CD4-positive, alpha-beta T cell treated with Interferon gamma for 1 hour (primary cell): ENCODE data around the gene INS.
"Not testable (repeated sequence)": the region's sequence is repeated elsewhere in the genome, so short reads cannot be mapped to it uniquely, and the experiment has no call there.

Source experiments
- DNase-seq: peaks from one replicate; pipeline ENCODE4 v3.0.0-alpha.2; 2020

Gene INS

DNA sequence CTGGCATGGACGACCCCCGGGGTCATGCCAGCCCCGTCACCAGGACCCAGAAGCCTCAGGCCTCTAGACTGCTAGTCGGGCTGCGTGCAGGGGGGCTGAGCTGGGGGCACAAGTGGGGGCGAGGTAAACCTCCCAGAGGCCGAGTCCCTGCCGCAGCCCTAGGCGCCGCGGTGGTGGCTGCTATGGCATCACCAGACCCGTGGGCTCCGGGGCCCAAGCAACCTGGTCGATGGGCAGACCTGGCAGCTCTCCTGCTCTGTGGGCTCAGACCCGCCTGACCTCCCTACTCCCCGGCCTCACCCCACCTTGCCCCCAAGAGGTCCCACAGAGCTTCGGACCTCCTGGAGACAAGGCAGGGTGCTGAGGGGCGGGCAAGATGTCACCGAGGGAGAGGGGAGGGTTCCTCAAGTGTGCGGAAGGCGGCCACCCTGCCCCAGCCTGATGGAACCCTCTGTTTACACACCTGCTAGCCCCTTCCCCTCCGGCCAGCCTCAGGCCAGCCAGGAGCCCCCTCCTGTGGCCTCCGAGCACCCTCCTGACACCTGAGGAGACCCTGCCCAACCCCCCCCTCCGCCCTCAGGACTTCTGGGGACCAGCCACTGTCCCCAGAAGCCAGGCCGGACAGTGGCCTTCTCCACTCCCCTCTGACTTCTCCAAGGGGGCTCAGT lies 31.2 kb downstream of the INS start:
- DNase-seq, result no peak

DNA sequence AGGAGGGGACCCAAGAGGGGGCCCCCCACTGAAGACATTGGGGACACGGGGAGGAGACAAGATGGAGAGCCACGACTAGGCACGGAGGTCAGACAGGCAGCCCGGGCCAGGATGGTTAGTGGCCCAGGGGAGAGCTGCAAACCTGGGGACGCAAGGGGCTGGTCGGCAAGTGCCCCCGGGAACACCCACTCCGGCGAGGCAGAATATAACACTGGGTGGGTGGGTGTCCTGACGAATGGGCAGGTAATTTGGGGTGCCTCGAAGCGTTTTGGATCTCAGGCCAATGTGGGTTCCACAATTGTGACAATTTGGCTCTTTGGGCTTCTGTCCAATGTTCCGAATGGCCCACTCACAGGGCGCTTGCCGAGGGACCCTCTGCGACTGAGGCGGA lies 31.7 kb downstream of the INS start:
- no peak for DNase-seq

DNA sequence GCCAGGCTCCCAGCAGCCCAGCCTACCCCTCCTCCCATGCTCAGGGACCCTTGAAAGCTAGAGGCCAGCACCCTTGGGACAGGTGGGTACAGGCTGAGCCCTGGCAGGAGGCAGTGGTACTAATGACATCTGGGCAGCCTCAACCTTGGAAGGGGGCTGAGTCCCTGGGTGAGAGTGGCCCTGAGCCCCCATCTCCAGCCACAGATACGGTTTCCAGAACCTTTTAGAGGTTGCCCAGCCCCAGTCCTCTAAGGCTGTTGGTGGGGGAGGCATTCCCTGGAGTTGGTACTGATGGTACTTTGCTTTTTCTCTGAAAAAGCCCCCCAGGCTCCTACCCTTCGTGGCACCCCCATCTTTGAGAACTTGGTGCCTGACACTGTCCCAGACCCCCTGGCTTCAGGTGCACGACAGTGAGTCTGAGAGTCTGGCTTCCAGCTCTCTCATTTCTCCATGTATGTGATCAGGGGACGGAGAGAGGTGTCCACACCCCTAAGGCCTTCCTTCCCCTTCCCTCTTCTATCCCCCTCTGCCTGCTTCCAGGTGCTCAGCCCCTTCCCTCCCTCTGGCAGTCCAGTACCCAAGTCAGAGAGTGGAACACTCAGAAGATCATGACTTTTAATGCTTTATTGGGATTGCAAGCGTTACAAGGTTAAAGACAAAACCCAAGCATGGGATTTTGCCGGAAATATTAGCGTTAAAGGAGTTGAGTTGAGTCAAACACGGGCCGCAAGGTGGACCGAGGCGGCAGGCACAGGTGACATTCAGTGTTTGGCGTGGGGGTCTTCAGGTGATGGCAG lies 32.3 kb downstream of the INS start:
- no peak for DNase-seq

DNA sequence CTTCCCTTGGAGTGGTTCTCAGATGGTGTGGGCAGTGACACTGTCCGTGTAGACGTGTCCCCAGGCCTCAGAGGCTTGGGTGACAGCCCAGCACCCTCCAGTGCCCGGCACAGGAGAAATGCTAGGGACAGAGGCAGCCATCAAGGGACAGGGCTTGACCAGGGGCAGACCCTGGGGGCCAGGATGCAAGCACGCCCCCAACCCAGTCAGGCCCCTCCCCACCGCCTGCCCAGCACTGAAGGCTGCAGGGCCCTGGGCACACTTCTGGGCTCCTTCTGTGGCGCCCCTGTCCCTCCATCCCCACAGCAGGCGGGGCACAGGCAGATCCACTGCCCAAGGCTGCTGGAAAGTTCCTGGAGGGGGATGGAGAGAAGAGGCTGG lies 32.9 kb downstream of the INS start:
- DNase-seq, result no peak

DNA sequence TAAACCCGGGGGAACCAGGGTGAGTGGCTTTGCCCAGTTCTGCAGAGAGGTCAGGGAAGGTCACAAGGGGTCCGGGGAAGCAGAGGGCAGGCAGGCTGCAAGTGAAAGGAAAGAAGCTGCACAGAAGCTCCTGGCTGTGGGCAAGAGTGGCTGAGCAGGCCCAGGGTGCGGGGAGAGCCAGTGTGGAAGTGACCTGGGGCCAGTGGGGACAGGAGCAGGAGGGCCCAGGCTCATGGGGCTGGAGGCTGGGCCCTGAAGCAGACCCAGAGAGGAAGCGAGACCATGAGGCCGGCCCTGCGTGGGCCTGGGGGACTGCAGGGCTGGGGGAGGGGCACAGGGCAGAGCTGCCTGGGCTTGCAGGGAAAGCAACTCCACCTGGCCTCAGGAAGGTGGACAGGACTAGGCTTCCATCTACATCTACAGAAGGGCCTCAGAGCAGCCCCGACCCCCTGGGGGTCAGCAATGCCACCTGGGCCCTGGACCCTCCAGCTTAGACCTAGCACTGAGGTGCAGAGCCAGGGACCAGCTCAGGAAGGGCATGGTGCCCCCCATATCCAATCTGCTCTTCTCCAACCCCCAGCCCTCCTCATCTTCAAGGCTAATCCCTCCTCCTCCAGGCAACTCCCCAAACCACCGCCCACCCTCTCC lies 33.4 kb downstream of the INS start:
- DNase-seq, result no peak

DNA sequence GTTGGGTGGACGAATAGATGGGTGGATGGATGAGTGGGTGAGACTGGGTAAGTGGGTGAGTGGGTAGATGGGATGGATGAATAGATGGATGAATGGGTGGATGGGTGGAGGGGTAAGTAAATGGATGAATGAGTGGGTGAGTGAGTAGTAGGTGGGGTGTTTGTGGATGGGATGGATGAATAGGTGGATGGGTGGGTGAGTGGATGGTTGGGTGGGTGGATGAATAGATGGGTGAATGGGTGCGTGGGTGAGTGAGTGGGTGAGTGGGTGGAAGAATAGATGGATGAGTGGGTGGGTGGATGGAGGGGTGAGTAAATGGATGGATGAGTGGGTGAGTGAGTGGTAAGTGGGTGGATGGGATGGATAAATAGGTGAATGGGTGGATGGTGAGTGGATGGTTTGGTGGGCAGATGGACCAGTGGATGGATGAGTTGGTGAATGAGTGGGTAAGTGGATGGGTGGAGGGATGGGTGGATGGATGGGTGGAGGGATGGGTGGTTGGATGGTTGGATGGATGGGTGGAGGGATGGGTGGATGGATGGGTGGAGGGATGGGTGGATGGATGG lies 34.4 kb downstream of the INS start:
- no peak for DNase-seq

DNA sequence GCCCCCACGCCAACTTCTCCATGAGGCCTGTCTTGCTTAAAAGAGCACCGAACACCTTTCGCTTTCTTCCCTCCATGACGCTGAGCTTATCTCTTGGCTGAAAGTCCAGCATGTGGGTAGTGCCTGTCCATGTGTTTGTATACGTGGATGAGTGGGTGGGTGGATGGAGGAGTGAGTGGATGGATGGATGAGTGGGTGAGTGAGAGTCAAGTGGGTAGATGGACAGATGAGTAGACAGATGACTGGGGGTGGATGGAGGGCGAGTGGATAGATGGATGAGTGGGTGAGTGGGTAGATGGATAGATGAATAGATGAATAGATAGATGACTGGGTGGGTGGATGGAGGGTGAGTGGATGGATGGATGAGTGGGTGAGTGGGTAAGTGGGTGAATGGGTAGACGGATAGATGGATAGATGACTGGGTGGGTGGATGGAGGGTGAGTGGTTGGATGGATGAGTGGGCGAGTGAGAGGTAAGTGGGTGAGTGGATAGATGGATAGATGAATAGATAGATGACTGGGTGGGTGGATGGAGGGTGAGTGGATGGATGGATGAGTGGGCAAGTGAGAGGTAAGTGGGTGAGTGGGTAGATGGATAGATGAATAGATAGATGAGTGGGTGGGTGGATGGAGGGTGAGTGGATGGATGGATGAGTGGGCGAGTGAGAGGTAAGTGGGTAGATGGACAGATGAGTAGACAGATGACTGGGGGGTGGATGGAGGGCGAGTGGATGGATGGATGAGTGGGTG lies 36.1 kb downstream of the INS start:
- not testable (repeated sequence) for DNase-seq

DNA sequence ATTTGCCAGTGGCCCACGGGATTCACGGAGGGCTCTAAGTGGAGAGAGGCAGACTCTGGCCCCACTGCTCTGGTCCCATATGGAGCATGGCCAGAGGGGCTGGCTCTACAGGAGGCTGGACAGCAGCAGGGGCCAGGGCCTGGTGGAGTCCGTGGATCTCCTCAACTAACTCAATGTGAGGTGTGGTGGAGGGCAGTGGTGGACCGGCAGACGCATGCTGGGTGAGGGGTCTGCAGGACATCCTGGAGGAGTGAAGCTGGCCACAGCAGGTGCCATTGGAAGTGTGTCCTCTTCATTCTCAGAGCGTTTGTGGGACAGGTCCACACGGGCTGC lies 37.4 kb downstream of the INS start:
- DNase-seq, result no peak

DNA sequence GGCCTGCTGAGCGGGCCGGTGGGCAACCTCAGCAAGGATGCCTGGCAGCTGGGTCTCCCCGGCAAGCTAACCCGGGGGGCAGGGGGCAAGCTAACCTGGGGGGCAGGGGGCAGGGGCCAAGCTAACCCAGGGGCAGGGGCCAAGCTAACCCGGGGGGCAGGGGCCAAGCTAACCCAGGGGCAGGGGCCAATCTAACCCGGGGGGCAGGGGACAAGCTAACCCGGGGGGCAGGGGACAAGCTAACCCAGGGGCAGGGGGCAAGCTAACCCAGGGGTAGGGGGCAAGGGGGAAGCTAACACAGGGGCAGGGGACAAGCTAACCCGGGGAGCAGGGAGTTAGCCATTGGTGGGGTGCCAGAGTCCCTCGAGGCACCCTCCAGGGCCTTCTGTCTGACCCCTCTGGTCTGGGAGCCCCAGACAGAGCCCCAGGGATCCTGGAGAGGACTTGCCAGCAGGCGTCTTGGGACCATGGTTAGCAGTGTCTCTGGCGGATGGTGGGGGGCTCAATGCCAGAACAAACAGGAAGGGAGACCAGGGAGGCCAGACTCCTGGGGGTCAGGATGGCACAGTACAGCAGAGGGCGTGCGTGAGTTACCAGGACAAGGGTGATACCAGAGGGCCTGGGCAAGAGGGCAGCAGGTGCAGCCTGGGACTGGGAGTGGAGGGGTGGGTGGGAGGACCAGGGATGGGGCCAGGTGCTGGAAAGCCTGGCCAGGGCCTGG lies 37.9 kb downstream of the INS start:
- DNase-seq, result no peak

DNA sequence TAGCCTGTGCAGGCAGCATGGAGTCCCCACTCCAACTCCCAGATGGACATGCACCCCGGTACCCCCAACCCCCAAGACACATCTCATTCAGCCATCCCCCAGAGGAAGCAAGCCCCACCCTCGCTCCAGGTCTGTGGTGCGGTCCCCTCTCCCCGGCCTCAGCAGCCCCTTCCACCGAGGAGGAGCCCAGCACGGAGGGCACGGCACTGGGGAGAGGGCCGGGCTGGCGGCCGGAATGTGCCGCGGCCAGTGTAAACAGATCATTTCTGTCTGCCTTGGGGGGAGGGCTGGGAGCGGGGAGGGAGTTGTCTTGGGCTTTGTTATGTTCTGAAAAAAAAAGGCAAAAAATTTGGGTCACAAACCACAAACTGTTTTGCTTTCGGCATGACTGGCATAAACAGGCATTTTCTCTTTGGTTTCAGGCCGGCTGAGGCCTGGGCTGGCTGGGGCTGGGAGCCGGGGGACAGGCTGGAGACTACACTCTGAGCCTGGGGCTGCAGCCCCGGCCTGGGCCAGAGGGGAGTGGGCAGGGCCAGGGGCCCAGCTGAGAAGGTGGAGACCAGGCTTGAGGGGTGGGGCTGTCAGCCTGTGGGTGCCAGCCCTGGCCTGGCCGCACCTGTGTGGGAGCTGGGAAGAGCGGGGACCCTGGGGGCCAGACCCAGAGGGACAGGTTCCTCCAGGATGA lies 38.6 kb downstream of the INS start:
- no peak for DNase-seq

DNA sequence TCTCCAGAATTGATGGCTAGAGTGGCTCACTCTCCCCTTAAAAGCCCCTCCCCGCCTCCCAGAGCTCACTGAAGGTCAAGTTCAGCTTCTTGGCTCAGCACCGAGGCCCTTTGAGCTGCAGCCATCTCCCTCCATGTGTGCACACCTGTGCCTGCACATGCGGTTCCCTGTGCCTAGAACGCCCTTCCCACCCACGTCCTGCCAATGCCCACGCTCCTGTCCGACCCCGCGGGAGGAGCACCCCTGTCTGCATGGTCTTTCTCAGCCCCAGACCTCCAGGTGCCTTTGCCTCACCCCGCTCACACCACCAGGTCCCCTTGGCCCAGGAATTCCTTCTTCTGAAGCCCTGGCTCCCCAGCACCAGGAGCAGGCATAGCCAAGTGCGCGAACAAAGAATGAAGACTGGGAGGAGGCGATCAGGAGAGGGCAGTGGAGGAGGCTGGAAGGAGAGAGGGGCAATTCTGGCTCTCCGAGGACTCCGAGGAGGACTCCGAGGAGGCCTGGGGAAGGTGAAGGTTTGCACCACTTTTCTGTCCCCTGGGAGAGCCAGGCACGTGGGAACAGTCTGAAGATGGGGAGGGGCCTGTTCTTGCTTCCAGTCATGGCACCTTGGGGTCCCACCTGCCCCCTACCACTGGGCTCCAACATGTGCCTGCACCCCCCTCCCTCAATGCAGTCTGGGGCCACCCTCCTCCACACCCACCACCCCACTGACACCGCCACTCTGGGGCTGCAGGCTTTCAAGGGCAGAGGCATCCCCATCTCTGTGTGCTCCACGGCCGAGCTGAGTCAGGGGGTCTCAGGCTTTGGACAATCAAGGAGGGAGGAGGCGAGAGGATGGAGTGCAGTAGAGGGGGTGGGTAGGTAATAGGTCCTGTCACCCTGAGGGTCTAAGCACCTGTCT lies 39.5 kb downstream of the INS start:
- no peak for DNase-seq

DNA sequence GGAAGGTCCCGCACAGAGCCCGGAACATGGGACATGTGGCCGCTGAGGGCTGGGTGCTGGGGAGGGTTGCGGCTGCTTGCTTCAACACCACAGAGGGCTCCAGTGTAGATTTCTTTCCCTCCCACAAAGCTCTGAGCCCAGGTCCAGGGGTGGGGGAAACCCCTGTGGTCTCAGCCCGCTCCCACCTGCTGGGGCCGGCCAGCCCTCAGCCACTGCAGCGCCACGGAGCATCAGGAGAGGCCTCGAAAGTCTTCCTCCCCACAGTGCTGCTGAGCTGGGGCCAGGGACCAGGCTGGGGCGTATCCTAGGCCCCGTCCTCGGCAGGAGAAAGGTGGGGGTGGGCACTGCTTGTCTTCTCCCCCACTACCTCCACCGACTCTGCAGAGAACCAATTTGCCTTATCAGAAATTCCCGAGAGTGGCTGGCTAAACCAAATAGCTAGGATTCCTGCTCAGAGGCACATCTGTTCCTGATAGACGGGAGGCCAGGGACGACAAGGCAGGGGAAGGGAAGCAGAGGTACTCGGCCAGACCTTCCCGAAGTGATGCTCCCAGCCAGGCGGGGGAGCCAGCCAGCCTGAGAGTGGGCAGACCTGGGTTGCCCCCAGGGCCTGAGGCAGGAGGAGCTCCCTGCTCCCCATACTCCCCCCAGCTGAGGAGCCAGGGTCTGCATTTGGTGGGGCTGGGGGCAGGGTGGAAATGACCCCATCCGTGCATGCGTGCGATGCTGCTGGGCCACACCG lies 40.5 kb downstream of the INS start:
- DNase-seq, result no peak

DNA sequence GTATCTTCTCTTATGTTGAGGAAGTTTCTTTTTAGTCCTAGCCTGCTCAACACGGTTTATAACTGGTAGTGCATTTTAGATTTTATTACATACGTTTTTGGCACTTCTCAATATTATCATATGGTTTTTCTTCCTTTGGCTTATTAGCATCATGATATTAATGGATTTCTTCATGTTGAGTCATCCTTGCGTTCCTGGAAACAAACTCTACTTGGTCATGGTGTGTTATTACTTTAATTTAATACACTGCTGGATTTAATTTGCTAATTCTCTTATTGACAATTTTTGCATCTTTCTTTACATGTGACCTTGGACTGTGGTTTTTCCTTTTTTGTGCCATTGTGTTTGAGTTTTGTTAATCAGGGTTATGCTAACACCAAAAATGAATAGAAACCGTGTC lies 42.3 kb downstream of the INS start:
- no peak for DNase-seq

DNA sequence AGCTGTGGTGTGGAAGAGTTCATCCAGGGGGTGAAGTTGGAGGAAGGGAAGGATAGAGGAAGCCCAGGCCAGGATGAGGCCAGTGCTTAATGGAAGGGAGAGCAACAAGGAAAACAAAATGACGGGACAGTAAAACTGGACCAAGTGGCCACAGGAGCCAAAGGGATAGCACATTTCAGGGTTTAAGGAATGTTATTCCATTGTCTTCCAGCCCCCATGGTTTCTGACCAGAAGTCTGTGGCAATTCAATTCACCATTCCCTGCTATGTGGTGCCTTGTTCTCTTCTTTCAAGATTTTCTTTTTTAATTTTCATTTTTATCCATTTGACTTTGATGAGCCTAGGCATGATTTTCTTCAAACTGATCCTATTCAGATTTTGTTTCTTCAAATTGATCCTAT lies 44.3 kb downstream of the INS start:
- DNase-seq, result no peak

DNA sequence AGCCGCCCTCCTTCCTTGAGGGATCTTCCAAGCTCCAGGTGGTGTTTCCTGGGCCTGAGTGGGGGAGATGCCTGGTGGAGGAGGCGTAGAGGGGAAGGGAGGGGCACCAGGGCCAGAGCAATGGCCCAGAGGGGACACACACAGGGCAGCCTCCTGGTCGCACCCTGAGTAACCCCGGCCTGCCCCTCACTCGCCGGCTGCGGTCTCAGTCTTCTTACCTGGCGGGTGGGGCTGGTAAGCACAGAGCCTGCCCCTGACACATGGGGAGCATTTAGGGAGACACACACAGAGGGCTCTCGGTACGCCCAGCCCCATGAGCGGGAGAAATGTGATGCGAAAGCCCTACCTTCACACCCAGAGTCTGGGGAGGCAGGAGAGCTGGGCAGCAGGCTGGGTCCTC lies 45.7 kb downstream of the INS start:
- no peak for DNase-seq

DNA sequence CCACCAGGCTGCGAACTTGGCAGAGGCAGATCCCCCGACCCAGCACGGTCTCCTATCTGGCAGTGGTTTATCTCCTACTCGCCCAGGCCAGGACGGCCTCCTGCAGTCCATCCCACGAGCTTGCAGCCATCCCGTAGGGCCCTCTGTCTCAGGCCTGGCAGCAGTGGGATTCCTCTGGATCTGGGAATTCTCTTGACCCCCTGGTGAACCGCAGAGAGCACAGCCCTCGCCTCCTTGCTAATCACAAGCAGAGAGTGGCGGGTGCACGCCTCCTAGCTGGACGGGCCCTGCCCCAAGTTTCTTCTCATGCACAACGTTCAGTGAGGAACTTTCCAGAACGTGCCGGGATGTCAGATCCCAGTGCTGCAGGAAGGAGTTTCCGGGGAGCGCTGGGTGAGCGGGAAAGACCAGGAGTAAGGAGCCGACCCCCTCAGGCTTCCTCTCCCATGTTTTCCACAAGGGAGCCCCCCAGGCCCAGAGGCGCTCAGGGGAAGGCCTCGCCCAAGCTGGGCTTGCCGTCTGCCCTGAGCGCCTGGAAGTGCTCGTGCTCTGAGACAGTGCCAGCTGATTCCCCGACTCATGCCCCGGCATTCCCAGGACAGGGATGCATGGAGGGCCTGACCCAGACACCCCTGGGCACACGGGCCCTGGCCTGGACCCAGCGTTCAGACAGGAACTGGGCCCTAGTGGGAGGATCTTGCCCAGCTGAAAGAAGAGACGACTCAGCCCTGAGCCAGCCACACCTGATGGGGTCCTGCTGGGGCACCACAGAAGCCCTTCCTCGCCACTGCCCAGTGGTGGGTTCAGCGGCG lies 46.4 kb downstream of the INS start:
- no peak for DNase-seq

DNA sequence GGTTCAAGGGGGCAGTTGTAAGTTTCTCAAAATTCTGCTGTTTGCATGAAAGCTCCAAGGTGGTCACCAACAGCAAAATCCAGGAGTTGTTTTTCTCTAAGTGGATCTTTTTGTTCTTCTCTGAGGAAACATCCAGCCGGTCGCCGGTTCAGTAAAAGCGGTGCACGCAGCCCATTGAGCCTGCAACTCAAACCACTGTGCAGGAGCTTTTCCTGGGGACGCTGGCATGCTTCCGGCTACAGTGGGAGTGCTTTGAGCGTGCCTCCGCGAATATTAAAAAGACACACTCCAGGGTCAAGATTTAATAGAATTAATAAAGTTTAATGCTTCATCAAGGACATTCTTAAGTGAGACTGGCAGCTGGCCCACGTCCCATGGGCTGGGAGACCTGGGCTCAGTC lies 47.2 kb downstream of the INS start:
- DNase-seq, result no peak

DNA sequence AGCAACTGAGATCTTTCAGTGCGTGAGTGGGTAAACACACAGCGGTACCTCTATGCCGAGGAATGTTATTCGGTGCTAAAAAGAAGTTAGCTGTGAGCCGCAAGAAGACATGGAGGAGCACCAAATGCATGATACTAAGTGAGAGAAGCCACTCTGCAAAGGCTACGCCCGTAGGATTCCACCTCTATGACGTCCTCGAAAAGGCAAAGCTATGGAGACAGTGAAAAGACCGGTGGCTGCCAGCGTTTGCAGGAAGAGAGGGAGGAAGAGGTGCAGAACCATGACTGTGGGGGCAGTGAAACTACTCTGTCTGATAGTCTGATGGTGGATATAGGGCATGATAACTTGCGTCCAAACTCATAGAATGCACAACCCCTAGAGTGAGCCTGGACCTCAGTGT lies 50.5 kb downstream of the INS start:
- DNase-seq, result no peak
